HEK293T (cell line): ENCODE data around the gene PCDHB6.
"Not testable (repeated sequence)": the region's sequence is repeated elsewhere in the genome, so short reads cannot be mapped to it uniquely, and the experiment has no call there.

Source experiments
- BHLHE40 ChIP-seq: fragments of 450-650 bp; IDR thresholded peaks from 2 replicates; pipeline ENCODE4 v1.6.1; 2016; ENCODE audit warnings: mild to moderate bottlenecking, moderate library complexity, borderline replicate concordance
- CTBP1 ChIP-seq: fragments of 450-650 bp; IDR thresholded peaks from 2 replicates; pipeline ENCODE4 v1.6.1; 2016; ENCODE audit warnings: borderline replicate concordance
- ELF4 ChIP-seq: fragments of 450-650 bp; IDR thresholded peaks from 2 replicates; pipeline ENCODE4 v1.6.1; 2017; ENCODE audit warnings: antibody characterized with exemption
- LEF1 ChIP-seq: fragments of 450-650 bp; IDR thresholded peaks from 2 replicates; pipeline ENCODE4 v1.6.1; 2017; ENCODE audit warnings: mild to moderate bottlenecking, borderline replicate concordance
- SP1 ChIP-seq: fragments of 450-650 bp; IDR thresholded peaks from 2 replicates; pipeline ENCODE4 v1.6.1; 2017
- SUZ12 ChIP-seq: fragments of 450-650 bp; IDR thresholded peaks from 2 replicates; pipeline ENCODE4 v1.6.1; 2016; ENCODE audit warnings: mild to moderate bottlenecking
- TARDBP ChIP-seq: fragments of 450-650 bp; IDR thresholded peaks from 2 replicates; pipeline ENCODE4 v1.6.1; 2016
- ZNF384 ChIP-seq: fragments of 450-650 bp; IDR thresholded peaks from 2 replicates; pipeline ENCODE4 v1.6.1; 2016
- TF ChIP-seq, protein P1 (sequence below): fragments of 450-650 bp; IDR thresholded peaks from 2 replicates; pipeline ENCODE4 v1.6.1; 2016

DNA sequence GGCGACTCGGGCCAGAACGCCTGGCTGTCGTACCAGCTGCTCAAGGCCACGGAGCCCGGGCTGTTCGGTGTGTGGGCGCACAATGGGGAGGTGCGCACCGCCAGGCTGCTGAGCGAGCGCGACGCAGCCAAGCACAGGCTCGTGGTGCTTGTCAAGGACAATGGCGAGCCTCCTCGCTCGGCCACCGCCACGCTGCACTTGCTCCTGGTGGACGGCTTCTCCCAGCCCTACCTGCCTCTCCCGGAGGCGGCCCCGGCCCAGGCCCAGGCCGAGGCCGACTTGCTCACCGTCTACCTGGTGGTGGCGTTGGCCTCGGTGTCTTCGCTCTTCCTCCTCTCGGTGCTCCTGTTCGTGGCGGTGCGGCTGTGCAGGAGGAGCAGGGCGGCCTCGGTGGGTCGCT, 44.5 kb downstream of the PCDHB6 start:
- not testable (repeated sequence) for TF ChIP-seq ELF4, ZNF384, TARDBP, SUZ12, LEF1, CTBP1, BHLHE40, SP1
- TF ChIP-seq, protein P1, sequence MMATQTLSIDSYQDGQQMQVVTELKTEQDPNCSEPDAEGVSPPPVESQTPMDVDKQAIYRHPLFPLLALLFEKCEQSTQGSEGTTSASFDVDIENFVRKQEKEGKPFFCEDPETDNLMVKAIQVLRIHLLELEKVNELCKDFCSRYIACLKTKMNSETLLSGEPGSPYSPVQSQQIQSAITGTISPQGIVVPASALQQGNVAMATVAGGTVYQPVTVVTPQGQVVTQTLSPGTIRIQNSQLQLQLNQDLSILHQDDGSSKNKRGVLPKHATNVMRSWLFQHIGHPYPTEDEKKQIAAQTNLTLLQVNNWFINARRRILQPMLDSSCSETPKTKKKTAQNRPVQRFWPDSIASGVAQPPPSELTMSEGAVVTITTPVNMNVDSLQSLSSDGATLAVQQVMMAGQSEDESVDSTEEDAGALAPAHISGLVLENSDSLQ, result not testable (repeated sequence)
